Gastrocnemius medialis (tissue), 4 donors: ENCODE results near the gene RNF182. TPM values are rescaled to one million over a fixed set of nuclear protein-coding genes. Genes with fewer than 3 reads are reported as not detected.

Experiments used
- ATAC-seq, 2 donors: fragments of 150-250 bp; one replicate each; pipeline ENCODE4 v1.9.1; 2016
- DNase-seq, 2 donors: peaks; one replicate each; pipeline ENCODE4 v3.0.0-alpha.2; 2019
- H3K27ac ChIP-seq, 4 donors: fragments of 200-600 bp; sonication (generic); 1 replicate in 1 of 4; 2 replicates in 3 of 4; pipeline ENCODE4 v1.5.1; 2016 to 2018; ENCODE audit warnings: mild to moderate bottlenecking in 2 of 4, moderate library complexity in 1 of 4
- H3K27me3 ChIP-seq, 3 donors: fragments of 200-600 bp; sonication (generic) in 2 of 3; 1 replicate in 1 of 3; 2 replicates in 2 of 3; pipeline versions ENCODE4 v1.5.1 to v1.6.0; 2016 to 2019; ENCODE audit warnings: mild to moderate bottlenecking in 1 of 3, moderate library complexity in 1 of 3
- H3K36me3 ChIP-seq, 2 donors: fragments of 200-600 bp; sonication (generic) in 1 of 2; one replicate each; pipeline ENCODE4 v1.5.1; 2017 to 2018
- H3K4me1 ChIP-seq, 2 donors: fragments of 200-600 bp; sonication (generic) in 1 of 2; one replicate each; pipeline ENCODE4 v1.5.1; 2016 to 2017; ENCODE audit warnings: mild to moderate bottlenecking in 2 of 2
- H3K4me3 ChIP-seq, 4 donors: fragments of 200-600 bp; sonication (generic) in 3 of 4; 1 replicate in 1 of 4; 2 replicates in 3 of 4; pipeline ENCODE4 v1.5.1; 2016 to 2019; ENCODE audit warnings: mild to moderate bottlenecking in 2 of 4
- H3K9me3 ChIP-seq, 3 donors: fragments of 200-600 bp; sonication (generic) in 2 of 3; 1 replicate in 1 of 3; 2 replicates in 2 of 3; pipeline ENCODE4 v1.5.1; 2016 to 2019
- POLR2A ChIP-seq, 2 donors: fragments of 450-650 bp; IDR thresholded peaks; one replicate each; pipeline ENCODE4 v1.6.1; 2017; ENCODE audit warnings: antibody characterized with exemption in 2 of 2, mild to moderate bottlenecking in 2 of 2, moderate library complexity in 2 of 2
- in situ Hi-C, 4 donors: fragments of 200-750 bp; cut with MboI; loops; one replicate each; pipeline versions ENCODE4 v1.15.0 to v1.8.0; 2017; ENCODE audit warnings: low sequenced_read_pairs in 4 of 4
- intact Hi-C: fragments of 100-400 bp; cut with DNase I; formaldehyde crosslinking; loops from one replicate; pipeline ENCODE4 v1.15.1; 2023; ENCODE audit warnings: low total_unique reads
- total RNA-seq, 4 donors: library from RNA; depleted of rRNA; stranded (reverse); fragments of >200 nt; gene quantifications; one replicate each; pipeline versions ENCODE4 v1.1.0 to v1.2.3, GENCODE V29; 2016
- TF ChIP-seq, protein P1 (sequence below), 5 experiments: fragments of 450-650 bp in 3 of 5; fragments of 200-600 bp in 2 of 5; sonication (generic) in 2 of 5; IDR thresholded peaks in 4 of 5; conservative IDR thresholded peaks in 1 of 5; 1 replicate in 4 of 5; 2 replicates in 1 of 5; pipeline ENCODE4 v1.5.1; 2016 to 2019; ENCODE audit warnings: antibody characterized with exemption in 5 of 5, mild to moderate bottlenecking in 3 of 5, moderate library complexity in 3 of 5

Gene RNF182
- total RNA-seq, 4 donors from 2014 or later = 0.10 TPM; not detected in 3

DNA sequence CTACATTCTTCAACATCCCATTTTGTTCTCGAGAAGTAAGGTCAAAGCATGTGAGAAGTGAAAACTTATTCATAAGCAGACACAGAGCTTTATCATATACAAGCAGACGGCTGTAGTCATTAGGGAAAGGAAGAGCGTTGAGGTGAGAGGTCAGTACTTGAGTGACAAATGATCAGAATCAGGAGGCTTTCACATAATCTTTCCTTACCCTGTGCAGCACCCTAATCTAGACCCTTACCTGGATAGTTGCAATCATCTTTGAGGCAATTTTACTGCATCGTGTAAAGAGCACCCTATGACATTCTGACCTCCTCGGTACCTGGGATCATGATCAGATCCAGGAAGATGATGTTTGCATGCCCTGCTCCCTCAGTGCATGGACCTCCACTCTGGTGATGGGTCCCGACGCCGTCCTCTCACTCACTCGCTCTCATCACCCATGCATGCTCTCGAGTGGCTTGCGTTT is 62.7 kb downstream of the RNF182 start:
- no peaks in the 10 kb centered on the region for H3K4me1 ChIP-seq
- TF ChIP-seq, protein P1, sequence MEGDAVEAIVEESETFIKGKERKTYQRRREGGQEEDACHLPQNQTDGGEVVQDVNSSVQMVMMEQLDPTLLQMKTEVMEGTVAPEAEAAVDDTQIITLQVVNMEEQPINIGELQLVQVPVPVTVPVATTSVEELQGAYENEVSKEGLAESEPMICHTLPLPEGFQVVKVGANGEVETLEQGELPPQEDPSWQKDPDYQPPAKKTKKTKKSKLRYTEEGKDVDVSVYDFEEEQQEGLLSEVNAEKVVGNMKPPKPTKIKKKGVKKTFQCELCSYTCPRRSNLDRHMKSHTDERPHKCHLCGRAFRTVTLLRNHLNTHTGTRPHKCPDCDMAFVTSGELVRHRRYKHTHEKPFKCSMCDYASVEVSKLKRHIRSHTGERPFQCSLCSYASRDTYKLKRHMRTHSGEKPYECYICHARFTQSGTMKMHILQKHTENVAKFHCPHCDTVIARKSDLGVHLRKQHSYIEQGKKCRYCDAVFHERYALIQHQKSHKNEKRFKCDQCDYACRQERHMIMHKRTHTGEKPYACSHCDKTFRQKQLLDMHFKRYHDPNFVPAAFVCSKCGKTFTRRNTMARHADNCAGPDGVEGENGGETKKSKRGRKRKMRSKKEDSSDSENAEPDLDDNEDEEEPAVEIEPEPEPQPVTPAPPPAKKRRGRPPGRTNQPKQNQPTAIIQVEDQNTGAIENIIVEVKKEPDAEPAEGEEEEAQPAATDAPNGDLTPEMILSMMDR (IDR thresholded peaks at IDR 0.05 in 4 of 5, conservative IDR thresholded peaks at IDR 0.05 in 1 of 5) = no peak
- no peak for TF ChIP-seq POLR2A (IDR thresholded peaks at IDR 0.05)
- H3K27me3 ChIP-seq = peaks cover 0 to 11% (median 11%) of the 10 kb centered on the region in 3 donors
- H3K9me3 ChIP-seq = no peaks in the 10 kb centered on the region
- intact Hi-C loops (no loop called here), in situ Hi-C loops (no loop called here)
- ATAC-seq (no peak), DNase-seq (no peak)
- no peak overlapping the region for H3K27ac ChIP-seq
- H3K4me3 ChIP-seq = no peak overlapping the region
- no peaks in the 10 kb centered on the region for H3K36me3 ChIP-seq

DNA sequence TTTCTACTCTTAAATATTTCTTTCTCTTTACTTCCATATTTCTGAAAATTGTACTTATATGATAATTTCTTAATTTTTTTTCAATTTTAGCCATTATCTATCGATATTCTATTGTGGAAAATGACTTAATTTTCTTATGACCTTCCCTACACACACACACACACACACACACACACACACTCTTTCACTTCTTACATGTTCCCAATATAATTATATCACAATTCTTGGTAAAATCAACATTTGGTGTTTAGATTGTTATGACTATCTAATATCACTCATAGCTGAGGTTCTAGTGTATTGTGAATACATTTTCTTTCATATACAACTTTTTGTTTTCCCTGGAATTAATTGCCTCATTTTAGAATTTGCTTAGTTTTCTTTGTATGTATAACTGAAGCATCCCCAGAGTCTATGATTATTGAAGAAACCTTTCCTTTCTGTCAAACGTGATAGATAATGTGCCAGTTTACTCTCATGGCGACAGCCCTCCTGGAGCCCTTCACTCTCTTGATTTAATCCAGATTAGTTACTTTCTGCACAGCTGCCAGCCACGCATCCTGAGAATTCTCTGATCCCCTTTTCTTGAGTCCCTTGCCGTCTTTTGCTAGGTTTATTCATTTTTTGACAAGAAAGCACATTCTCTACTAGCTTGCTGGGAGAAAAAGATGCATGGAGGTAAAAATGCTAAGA is 63.4 kb downstream of the RNF182 start:
- in situ Hi-C loops = no loop called here
- Histone ChIP-seq H3K4me1 (no peaks in the 10 kb centered on the region), H3K27me3 (peaks cover 0 to 11% (median 11%) of the 10 kb centered on the region in 3 donors), H3K9me3 (no peaks in the 10 kb centered on the region), H3K27ac (no peak overlapping the region), H3K36me3 (no peaks in the 10 kb centered on the region), H3K4me3 (no peak overlapping the region)
- TF ChIP-seq POLR2A (IDR thresholded peaks at IDR 0.05) = no peak
- TF ChIP-seq, protein P1 (IDR thresholded peaks at IDR 0.05 in 4 of 5, conservative IDR thresholded peaks at IDR 0.05 in 1 of 5) = no peak
- DNase-seq (no peak), ATAC-seq (no peak)
- intact Hi-C loops = no loop called here

DNA sequence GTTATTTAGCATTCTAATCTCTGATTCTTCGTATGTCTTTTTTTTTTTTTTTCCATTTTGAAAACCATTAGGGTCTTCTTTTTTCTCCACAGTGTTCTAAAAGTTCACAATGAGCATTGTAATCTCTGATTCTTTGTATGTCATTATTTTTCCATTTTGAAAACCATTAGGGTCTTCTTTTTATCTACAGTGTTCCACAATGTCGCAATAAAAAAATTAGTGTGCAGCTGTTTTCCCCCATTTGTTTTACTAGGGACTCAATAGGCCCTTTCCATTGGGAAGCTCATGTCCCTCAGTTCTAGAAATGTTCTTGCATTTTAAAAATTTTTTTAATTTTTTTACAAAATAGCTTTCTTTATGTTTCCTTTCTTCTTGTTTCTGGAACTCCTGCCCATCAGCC is 64.2 kb downstream of the RNF182 start:
- in situ Hi-C loops = no loop called here
- TF ChIP-seq POLR2A (IDR thresholded peaks at IDR 0.05) = no peak
- TF ChIP-seq, protein P1 (IDR thresholded peaks at IDR 0.05 in 4 of 5, conservative IDR thresholded peaks at IDR 0.05 in 1 of 5) = no peak
- Histone ChIP-seq H3K27ac (no peak overlapping the region), H3K9me3 (no peaks in the 10 kb centered on the region), H3K36me3 (no peaks in the 10 kb centered on the region), H3K4me3 (no peak overlapping the region), H3K27me3 (peaks cover 0 to 11% (median 11%) of the 10 kb centered on the region in 3 donors), H3K4me1 (no peaks in the 10 kb centered on the region)
- DNase-seq = no peak
- ATAC-seq = no peak
- intact Hi-C loops = no loop called here

DNA sequence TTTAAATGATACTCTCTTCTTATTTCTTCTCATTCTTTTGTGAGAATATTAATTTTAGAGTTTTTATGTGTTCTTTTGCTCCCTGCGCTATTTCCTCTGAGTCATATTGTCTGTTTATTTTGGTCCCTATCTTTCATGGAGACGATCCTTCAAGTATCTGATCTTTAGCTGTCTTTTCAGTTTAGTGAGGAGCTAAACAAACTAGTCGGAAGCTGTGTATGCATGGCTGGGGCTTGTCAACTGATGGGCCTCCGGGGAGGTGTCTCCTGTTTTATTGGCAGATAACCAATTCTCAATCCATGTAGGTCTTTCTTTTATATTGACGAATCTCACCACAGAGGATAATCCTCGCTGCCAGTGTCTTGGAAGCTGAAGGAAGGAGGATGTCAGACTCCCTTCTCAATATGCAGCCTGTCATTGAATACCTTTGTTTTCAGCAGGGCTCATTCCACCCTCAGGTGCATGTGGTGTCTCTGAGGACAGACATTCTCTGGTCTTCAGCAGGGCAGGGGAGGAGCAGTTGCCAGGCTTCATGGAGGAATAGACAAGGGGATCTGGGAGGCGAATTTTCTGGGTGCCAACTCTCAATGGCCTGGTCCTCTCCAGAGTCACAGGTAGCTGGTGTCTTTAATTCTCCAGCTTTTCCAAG is 64.9 kb downstream of the RNF182 start:
- in situ Hi-C loops = no loop called here
- intact Hi-C loops = no loop called here

More for the DNA sequence above, 64.9 kb downstream of the RNF182 start:
- TF ChIP-seq, protein P1 (IDR thresholded peaks at IDR 0.05 in 4 of 5, conservative IDR thresholded peaks at IDR 0.05 in 1 of 5) = no peak
- no peak for TF ChIP-seq POLR2A (IDR thresholded peaks at IDR 0.05)
- peaks cover 0 to 15% (median 11%) of the 10 kb centered on the region in 3 donors for H3K27me3 ChIP-seq
- H3K4me1 ChIP-seq = no peaks in the 10 kb centered on the region
- ATAC-seq (no peak), DNase-seq (no peak)
- no peak overlapping the region for H3K27ac ChIP-seq
- H3K9me3 ChIP-seq = no peaks in the 10 kb centered on the region
- no peaks in the 10 kb centered on the region for H3K36me3 ChIP-seq
- no peak overlapping the region for H3K4me3 ChIP-seq
